ENCODE results near the gene IFNA16.
"Not testable (repeated sequence)": the region's sequence is repeated elsewhere in the genome, so short reads cannot be mapped to it uniquely, and the experiment has no call there.

IFNA16 gene

DNA sequence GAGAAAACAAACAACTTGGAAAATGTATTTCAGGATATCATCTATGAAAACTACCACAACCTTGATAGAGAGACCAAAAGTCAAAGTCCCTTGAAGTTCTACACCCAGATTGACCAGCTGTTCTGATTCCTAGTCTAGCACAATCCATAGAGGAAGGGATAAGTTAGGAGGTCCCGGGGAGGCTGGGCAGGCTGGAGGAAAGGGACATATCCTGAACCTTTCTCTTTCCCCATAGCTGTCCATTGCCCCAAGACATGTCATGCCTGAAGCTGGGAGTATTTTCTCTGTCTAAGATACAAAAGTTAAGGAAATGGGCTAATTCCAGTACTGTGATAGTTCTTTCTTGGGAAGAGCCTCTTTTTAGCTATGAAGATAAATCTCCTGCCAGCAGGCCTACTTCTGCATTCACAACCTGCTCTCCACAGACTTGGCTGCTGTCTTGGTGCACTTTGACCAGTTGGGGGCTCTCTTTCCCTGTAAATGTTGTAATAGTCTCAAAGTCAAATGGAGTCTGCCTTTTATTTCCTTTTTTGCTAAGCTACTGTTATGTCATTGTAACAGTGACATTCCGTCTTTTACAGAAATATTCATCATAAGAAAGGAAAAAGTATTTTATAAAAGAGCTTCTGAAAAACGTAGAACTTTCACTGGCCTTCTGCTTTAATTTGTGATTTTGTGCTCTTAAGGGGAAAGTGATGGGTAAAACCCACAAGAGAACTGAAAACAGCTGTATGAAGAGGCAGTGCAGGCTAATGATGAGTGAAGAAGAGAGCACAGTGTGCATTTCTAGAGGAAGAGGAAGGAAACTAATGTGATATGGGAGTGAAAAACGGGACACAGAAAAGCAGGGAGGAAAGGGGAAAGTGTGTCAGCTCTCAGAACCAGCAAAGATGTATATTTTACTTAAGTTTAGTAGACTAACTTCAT is 34.0 kb downstream of the IFNA16 start:
- TF ChIP-seq, protein P1, sequence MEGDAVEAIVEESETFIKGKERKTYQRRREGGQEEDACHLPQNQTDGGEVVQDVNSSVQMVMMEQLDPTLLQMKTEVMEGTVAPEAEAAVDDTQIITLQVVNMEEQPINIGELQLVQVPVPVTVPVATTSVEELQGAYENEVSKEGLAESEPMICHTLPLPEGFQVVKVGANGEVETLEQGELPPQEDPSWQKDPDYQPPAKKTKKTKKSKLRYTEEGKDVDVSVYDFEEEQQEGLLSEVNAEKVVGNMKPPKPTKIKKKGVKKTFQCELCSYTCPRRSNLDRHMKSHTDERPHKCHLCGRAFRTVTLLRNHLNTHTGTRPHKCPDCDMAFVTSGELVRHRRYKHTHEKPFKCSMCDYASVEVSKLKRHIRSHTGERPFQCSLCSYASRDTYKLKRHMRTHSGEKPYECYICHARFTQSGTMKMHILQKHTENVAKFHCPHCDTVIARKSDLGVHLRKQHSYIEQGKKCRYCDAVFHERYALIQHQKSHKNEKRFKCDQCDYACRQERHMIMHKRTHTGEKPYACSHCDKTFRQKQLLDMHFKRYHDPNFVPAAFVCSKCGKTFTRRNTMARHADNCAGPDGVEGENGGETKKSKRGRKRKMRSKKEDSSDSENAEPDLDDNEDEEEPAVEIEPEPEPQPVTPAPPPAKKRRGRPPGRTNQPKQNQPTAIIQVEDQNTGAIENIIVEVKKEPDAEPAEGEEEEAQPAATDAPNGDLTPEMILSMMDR (IDR thresholded peaks at IDR 0.05; ENCODE audit: poor library complexity, severe bottlenecking) = peak; percentile 39
- not testable (repeated sequence) for H3K4me3 ChIP-seq (ENCODE audit: severe bottlenecking); H3K27me3 ChIP-seq (ENCODE audit: insufficient read depth, poor library complexity, severe bottlenecking); H3K27ac ChIP-seq (ENCODE audit: poor library complexity, severe bottlenecking); DNase-seq (ENCODE audit: low spot score); H3K36me3 ChIP-seq (ENCODE audit: low read depth); H3K9me3 ChIP-seq (ENCODE audit: severe bottlenecking); H3K4me1 ChIP-seq (ENCODE audit: insufficient read depth, poor library complexity, severe bottlenecking)
- ATAC-seq (ENCODE audit: low read depth) = peak; percentile 49; the same call in 1 of the 3 replicates

DNA sequence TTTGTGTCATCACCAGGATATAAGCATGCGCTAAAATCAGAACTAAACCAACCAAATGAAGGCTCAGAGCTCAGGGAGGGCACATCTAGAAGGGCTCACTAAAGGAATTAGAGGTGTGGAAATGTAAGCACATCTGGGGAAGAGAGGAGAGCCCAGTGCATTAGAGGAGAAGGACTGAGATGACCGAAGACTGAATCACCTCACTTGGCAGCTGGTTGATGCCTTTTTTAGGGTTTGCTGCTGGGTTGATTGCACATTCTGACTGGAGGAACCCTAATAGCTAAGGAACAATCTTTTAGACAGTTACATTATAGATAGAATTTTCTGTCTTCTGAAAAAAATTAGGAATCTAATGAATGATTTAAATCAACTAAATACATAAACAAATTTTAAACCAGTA is 42.4 kb downstream of the IFNA16 start:
- H3K27ac ChIP-seq (ENCODE audit: poor library complexity, severe bottlenecking) = no peak overlapping the region
- H3K4me1 ChIP-seq (ENCODE audit: insufficient read depth, poor library complexity, severe bottlenecking) = no peaks in the 10 kb centered on the region
- TF ChIP-seq, protein P1 (IDR thresholded peaks at IDR 0.05; ENCODE audit: poor library complexity, severe bottlenecking) = no peak
- H3K4me3 ChIP-seq (ENCODE audit: severe bottlenecking) = no peak overlapping the region
- DNase-seq (ENCODE audit: low spot score) (no peak), ATAC-seq (ENCODE audit: low read depth) (no peak)
- H3K9me3 ChIP-seq (ENCODE audit: severe bottlenecking) = no peaks in the 10 kb centered on the region
- no peaks in the 10 kb centered on the region for H3K36me3 ChIP-seq (ENCODE audit: low read depth)
- peaks cover 25% of the 10 kb centered on the region for H3K27me3 ChIP-seq (ENCODE audit: insufficient read depth, poor library complexity, severe bottlenecking)

DNA sequence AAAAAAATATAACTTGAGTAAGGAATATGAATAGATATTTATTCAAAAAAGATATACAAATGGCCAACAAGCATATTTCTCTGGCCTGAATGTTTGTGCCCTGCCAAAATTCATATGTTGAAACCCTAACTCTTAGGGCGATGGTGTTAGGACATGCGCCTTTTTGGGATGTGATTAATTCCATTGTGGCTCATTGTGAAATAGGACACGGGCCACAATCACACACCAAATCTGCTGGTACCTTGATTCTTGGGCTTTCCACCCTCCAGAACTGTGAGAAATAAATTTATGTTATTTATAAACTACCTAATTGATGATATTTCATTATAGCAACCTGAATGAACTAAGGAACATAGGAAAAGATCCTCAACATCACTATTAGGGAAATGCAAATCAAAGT is 45.0 kb downstream of the IFNA16 start:
- TF ChIP-seq, protein P1 (IDR thresholded peaks at IDR 0.05; ENCODE audit: poor library complexity, severe bottlenecking) = no peak
- Histone ChIP-seq H3K27me3 (ENCODE audit: insufficient read depth, poor library complexity, severe bottlenecking) (peaks cover 25% of the 10 kb centered on the region), H3K36me3 (ENCODE audit: low read depth) (no peaks in the 10 kb centered on the region), H3K4me1 (ENCODE audit: insufficient read depth, poor library complexity, severe bottlenecking) (no peaks in the 10 kb centered on the region), H3K9me3 (ENCODE audit: severe bottlenecking) (no peaks in the 10 kb centered on the region), H3K4me3 (ENCODE audit: severe bottlenecking) (no peak overlapping the region), H3K27ac (ENCODE audit: poor library complexity, severe bottlenecking) (no peak overlapping the region)
- DNase-seq (ENCODE audit: low spot score) (no peak), ATAC-seq (ENCODE audit: low read depth) (no peak)

- H3K4me1 ChIP-seq (ENCODE audit: insufficient read depth, poor library complexity, severe bottlenecking) = no peaks in the 10 kb centered on the region
- no peak overlapping the region for H3K4me3 ChIP-seq (ENCODE audit: severe bottlenecking)
- TF ChIP-seq, protein P1 (IDR thresholded peaks at IDR 0.05; ENCODE audit: poor library complexity, severe bottlenecking) = no peak
- H3K9me3 ChIP-seq (ENCODE audit: severe bottlenecking) = no peaks in the 10 kb centered on the region
- DNase-seq (ENCODE audit: low spot score) (no peak), ATAC-seq (ENCODE audit: low read depth) (no peak)
- H3K27ac ChIP-seq (ENCODE audit: poor library complexity, severe bottlenecking) = no peak overlapping the region
- H3K27me3 ChIP-seq (ENCODE audit: insufficient read depth, poor library complexity, severe bottlenecking) = peaks cover 25% of the 10 kb centered on the region
- H3K36me3 ChIP-seq (ENCODE audit: low read depth) = no peaks in the 10 kb centered on the region
Measured at GRCh38 chr9:21171351-21171750, 45.8 kb downstream of the IFNA16 start.

- not testable (repeated sequence) for H3K4me3 ChIP-seq (ENCODE audit: severe bottlenecking); ATAC-seq (ENCODE audit: low read depth); H3K27ac ChIP-seq (ENCODE audit: poor library complexity, severe bottlenecking); DNase-seq (ENCODE audit: low spot score); H3K4me1 ChIP-seq (ENCODE audit: insufficient read depth, poor library complexity, severe bottlenecking); H3K9me3 ChIP-seq (ENCODE audit: severe bottlenecking); H3K36me3 ChIP-seq (ENCODE audit: low read depth)
- peaks cover 18% of the 10 kb centered on the region for H3K27me3 ChIP-seq (ENCODE audit: insufficient read depth, poor library complexity, severe bottlenecking)
Measured at GRCh38 chr9:21166560-21166959, 50.6 kb downstream of the IFNA16 start, which contains the start of gene IFNA21. IFNA21 (minus strand) TSS chr9:21166660; CDS start chr9:21166612, 48 bp downstream.
